Endothelial cell of umbilical vein (primary cell): ENCODE data around the gene CST3. TPM values are rescaled to one million over a fixed set of nuclear protein-coding genes. Genes with fewer than 3 reads are reported as not detected.

Source experiments
- BruUV-seq: library from RNA; stranded (reverse); fragments of 400-500 nt; replicated peaks from 2 replicates; lab custom pipeline; 2021; lab: Mats Ljungman, UMichigan
- CTCF ChIA-PET: fragments of 300-600, 350-600 bp; sonication (Branson Sonifier 250); formaldehyde crosslinking; loops from one replicate; lab custom pipeline; 2021; ENCODE audit warnings: antibody characterized with exemption, inconsistent platforms; lab: Charles Lee
- POLR2A ChIA-PET: fragments of 300-600, 350-600 bp; sonication (Branson Sonifier 250); formaldehyde crosslinking; loops from one replicate; lab custom pipeline; 2021; ENCODE audit warnings: antibody characterized with exemption, inconsistent platforms; lab: Charles Lee
- DNase-seq: peaks from one replicate; pipeline ENCODE4 v3.0.0-alpha.2; 2011; ENCODE audit warnings: low read depth, low spot score
- FAIRE-seq: peaks from 2 replicates; lab custom pipeline; 2011; peaks lifted over from hg19 to GRCh38; lab: Jason Lieb, UNC
- H2AFZ ChIP-seq: 2 replicates; pipeline ENCODE4 v1.6.0; 2012; ENCODE audit warnings: low read depth, low read length, control low read depth, inconsistent platforms
- H3K27ac ChIP-seq: 2 replicates; pipeline ENCODE4 v1.5.1; 2011; ENCODE audit warnings: low read depth, mild to moderate bottlenecking, control low read depth, low read length, moderate library complexity; ENCODE audit not compliant: insufficient read depth
- H3K27me3 ChIP-seq, 2 experiments: 2 replicates each; pipeline versions ENCODE4 v1.6.0 to v1.6.1; 2011; ENCODE audit warnings: low read length in 2 of 2, mixed read lengths in 1 of 2; ENCODE audit not compliant: control insufficient read depth in 2 of 2, insufficient read depth in 2 of 2
- H3K36me3 ChIP-seq, 2 experiments: 2 replicates in 1 of 2; 3 replicates in 1 of 2; pipeline ENCODE4 v1.5.1; 2011; ENCODE audit warnings: low read length in 2 of 2, mild to moderate bottlenecking in 1 of 2, moderate library complexity in 1 of 2; ENCODE audit not compliant: control insufficient read depth in 2 of 2, insufficient read depth in 2 of 2; ENCODE audit errors: extremely low read depth in 1 of 2
- H3K4me1 ChIP-seq: 3 replicates; pipeline ENCODE4 v1.5.1; 2011; ENCODE audit warnings: mild to moderate bottlenecking, low read length; ENCODE audit not compliant: control insufficient read depth, insufficient read depth; ENCODE audit errors: extremely low read depth
- H3K4me2 ChIP-seq: 2 replicates; pipeline ENCODE4 v1.6.1; 2011; ENCODE audit warnings: low read length, control low read depth, mixed read lengths; ENCODE audit not compliant: insufficient read depth
- H3K4me3 ChIP-seq, 3 experiments: fragments of 200-600 bp in 1 of 3; sonication (generic), shearing (Covaris generic) in 1 of 3; replicated peaks in 1 of 3; 2 replicates each; pipeline ENCODE4 v1.5.1; 2011 to 2016; ENCODE audit warnings: control low read depth in 3 of 3, low read length in 3 of 3, mild to moderate bottlenecking in 2 of 3, inconsistent platforms in 1 of 3, low read depth in 1 of 3, moderate library complexity in 1 of 3; ENCODE audit not compliant: insufficient read depth in 1 of 3
- H3K79me2 ChIP-seq: 2 replicates; pipeline ENCODE4 v1.6.0; 2012; ENCODE audit warnings: low read length, inconsistent platforms; ENCODE audit not compliant: control insufficient read depth, insufficient read depth
- H3K9ac ChIP-seq: replicated peaks from 2 replicates; pipeline ENCODE3; 2011; ENCODE audit warnings: low read length, control low read depth; ENCODE audit not compliant: insufficient read depth; ENCODE audit errors: extremely low read depth
- H3K9me1 ChIP-seq: replicated peaks from 3 replicates; pipeline ENCODE4 v1.6.0; 2011; ENCODE audit warnings: mild to moderate bottlenecking, low read length; ENCODE audit not compliant: control insufficient read depth, insufficient read depth; ENCODE audit errors: extremely low read depth
- H3K9me3 ChIP-seq: replicated peaks from 2 replicates; pipeline ENCODE4 v1.5.1; 2012; ENCODE audit warnings: low read length, inconsistent platforms; ENCODE audit not compliant: control insufficient read depth, insufficient read depth
- H4K20me1 ChIP-seq: replicated peaks from 2 replicates; pipeline ENCODE3; 2011; ENCODE audit warnings: mild to moderate bottlenecking, low read length; ENCODE audit not compliant: control insufficient read depth, insufficient read depth; ENCODE audit errors: extremely low read depth
- CTCF ChIP-seq, 2 donors: IDR thresholded peaks; 1 replicate in 1 of 2; 2 replicates in 1 of 2; pipeline ENCODE4 v1.5.1; 2011; ENCODE audit warnings: low read length in 2 of 2, mild to moderate bottlenecking in 2 of 2, moderate library complexity in 2 of 2, control low read depth in 1 of 2, inconsistent platforms in 1 of 2, low read depth in 1 of 2; ENCODE audit not compliant: insufficient read depth in 1 of 2; ENCODE audit errors: extremely low read depth in 1 of 2
- EZH2 ChIP-seq: IDR thresholded peaks from 2 replicates; pipeline ENCODE4 v1.6.1; 2012; ENCODE audit warnings: borderline replicate concordance, low read depth, mild to moderate bottlenecking, moderate library complexity, low read length, inconsistent platforms; ENCODE audit not compliant: severe bottlenecking
- FOS ChIP-seq: IDR thresholded peaks from 2 replicates; pipeline ENCODE4 v1.6.1; 2011; ENCODE audit warnings: mild to moderate bottlenecking, low read length, moderate library complexity, borderline replicate concordance; ENCODE audit not compliant: insufficient read depth
- GATA2 ChIP-seq: IDR thresholded peaks from 2 replicates; pipeline ENCODE4 v1.7.0; 2011; ENCODE audit warnings: low read depth, mild to moderate bottlenecking, moderate library complexity, mixed read lengths, low read length; ENCODE audit not compliant: insufficient read length, insufficient read depth
- JUN ChIP-seq: IDR thresholded peaks from 2 replicates; pipeline ENCODE4 v1.6.1; 2011; ENCODE audit warnings: borderline replicate concordance, low read depth; ENCODE audit not compliant: insufficient read length, insufficient read depth
- MYC ChIP-seq: IDR thresholded peaks from one replicate; pipeline ENCODE4 v1.6.1; 2011; ENCODE audit warnings: mild to moderate bottlenecking, low read depth, low read length
- POLR2A ChIP-seq: IDR thresholded peaks from 2 replicates; pipeline ENCODE4 v1.6.1; 2012; ENCODE audit warnings: low read depth, mild to moderate bottlenecking, control low read depth, low read length
- POLR2AphosphoS5 ChIP-seq: IDR thresholded peaks from 2 replicates; pipeline ENCODE4 v1.6.1; 2012; ENCODE audit warnings: low read depth, mild to moderate bottlenecking, control low read depth, low read length, moderate library complexity; ENCODE audit not compliant: insufficient read depth
- dilution Hi-C: fragments of 300-500 bp; cut with MboI; formaldehyde crosslinking; loops from one replicate; pipeline ENCODE4 v1.15.0; 2019; ENCODE audit warnings: low sequenced_read_pairs; ENCODE audit not compliant: extremely low pct_ligation_motif_present
- intact Hi-C: fragments of 100-400 bp; cut with micrococcal nuclease; formaldehyde crosslinking; loops from one replicate; pipeline ENCODE4 v1.10.0; 2022
- polyA plus RNA-seq, 4 experiments: library from polyadenylated mRNA; depleted of rRNA in 3 of 4; stranded (reverse) in 3 of 4; unstranded in 1 of 4; fragments of >200 nt; gene quantifications; 2 replicates each; pipeline versions ENCODE4 v1.2.1 to v1.2.3, GENCODE V29; 2011 to 2012; ENCODE audit warnings: missing spikeins in 1 of 4
- total RNA-seq: library from RNA; stranded (reverse); gene quantifications from 2 replicates; pipeline ENCODE4 v1.2.3, GENCODE V29; 2021
- TF ChIP-seq, protein P1 (sequence below): IDR thresholded peaks from 2 replicates; pipeline ENCODE4 v1.6.1; 2011; ENCODE audit not compliant: insufficient read depth, insufficient read length

Gene CST3
- total and polyA plus RNA-seq, 2 donors (not counting 3 experiments of a cell fraction or from before 2014, with no cell fraction given) = 251 to 479 TPM

DNA sequence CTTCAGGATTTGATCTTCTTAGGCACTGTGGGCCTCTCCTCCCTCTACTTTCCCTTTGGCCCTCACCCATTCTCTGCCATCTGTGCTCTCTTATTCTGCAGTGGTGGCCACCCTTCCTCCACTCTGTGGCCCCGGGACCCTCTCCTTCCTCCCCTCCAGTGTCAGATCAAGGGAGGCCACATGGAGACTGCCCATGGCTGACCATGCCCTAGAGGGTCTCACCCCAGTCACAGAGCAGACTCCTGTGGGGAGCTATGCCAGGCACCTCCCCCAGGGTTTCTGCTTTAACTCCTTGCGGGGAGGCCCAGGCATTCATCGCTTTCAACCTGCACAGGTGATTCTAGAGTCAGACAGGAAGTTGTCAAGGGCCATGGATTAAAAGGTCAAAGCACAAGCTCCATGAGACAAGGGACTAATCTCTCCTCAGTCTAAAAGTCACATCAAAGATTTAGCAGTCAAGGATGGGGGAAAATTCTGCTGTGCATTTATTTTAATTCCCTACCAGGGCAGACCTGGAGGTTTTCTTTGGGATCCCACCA, 15.7 kb upstream of the CST3 start:
- ChIA-PET POLR2A (no interaction called here), CTCF (interaction anchor here (0.7 to 1.6 kb wide), 2 partner anchors 12 to 67 kb away, joined by 3 read pairs; no protein-coding TSS in a partner anchor)
- H3K27ac ChIP-seq = no peak overlapping the region
- no peaks in the 10 kb centered on the region for H3K9me1 ChIP-seq
- no TSS peak for BruUV-seq
- no peak overlapping the region for H2AFZ ChIP-seq
- FAIRE-seq (no peak), DNase-seq (no peak)
- H3K27me3 ChIP-seq = no peaks in the 10 kb centered on the region
- H3K4me3 ChIP-seq = no peak overlapping the region
- H4K20me1 ChIP-seq = no peaks in the 10 kb centered on the region
- no peaks in the 10 kb centered on the region for H3K79me2 ChIP-seq
- TF ChIP-seq POLR2A (no peak), FOS (no peak), CTCF (IDR thresholded peaks at IDR 0.05; ENCODE audit: extremely low read depth in 1 of 2, insufficient read depth in 1 of 2, low read depth in 1 of 2, low read length in 2 of 2) (no peak), MYC (no peak), POLR2AphosphoS5 (no peak), GATA2 (no peak), JUN (no peak), EZH2 (no peak)
- TF ChIP-seq, protein P1, sequence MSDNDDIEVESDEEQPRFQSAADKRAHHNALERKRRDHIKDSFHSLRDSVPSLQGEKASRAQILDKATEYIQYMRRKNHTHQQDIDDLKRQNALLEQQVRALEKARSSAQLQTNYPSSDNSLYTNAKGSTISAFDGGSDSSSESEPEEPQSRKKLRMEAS = no peak
- dilution Hi-C loops = no loop called here
- H3K4me1 ChIP-seq = peaks cover 8% of the 10 kb centered on the region
- H3K4me2 ChIP-seq = no peak overlapping the region
- H3K9me3 ChIP-seq = no peaks in the 10 kb centered on the region
- H3K36me3 ChIP-seq = no peaks in the 10 kb centered on the region
- H3K9ac ChIP-seq = no peak overlapping the region
- intact Hi-C loops = no loop called here
